ENCODE data around the gene PLXND1.

PLXND1 gene

DNA sequence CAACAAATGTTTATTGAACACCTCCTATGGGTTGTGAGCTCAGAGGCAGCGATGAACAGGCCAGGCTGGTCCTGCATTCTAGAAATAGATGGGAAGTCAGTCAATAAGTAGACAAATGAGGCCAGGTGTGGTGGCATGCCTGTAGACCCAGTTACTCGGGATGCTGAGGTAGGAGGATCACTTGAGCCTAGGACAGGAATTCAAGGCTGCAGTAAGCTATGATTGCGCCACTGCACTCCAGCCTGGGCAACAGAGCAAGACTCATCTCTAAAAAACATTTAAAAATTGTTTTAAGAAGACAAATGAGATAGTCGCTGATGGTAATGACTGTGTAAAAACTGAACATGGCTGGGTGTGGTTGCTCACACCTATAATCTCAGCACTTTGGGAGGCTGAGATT lies 82.4 kb downstream of the PLXND1 start:
- Histone ChIP-seq H3K27me3 (ENCODE audit: insufficient read depth, poor library complexity, severe bottlenecking) (no peaks in the 10 kb centered on the region), H3K27ac (replicated peaks) (no peak overlapping the region), H3K4me3 (replicated peaks; ENCODE audit: insufficient read depth, low read length) (no peak overlapping the region)
- no peak for TF ChIP-seq SPI1 (IDR thresholded peaks at IDR 0.05; ENCODE audit: borderline replicate concordance, low read depth)
- TF ChIP-seq, protein P1, sequence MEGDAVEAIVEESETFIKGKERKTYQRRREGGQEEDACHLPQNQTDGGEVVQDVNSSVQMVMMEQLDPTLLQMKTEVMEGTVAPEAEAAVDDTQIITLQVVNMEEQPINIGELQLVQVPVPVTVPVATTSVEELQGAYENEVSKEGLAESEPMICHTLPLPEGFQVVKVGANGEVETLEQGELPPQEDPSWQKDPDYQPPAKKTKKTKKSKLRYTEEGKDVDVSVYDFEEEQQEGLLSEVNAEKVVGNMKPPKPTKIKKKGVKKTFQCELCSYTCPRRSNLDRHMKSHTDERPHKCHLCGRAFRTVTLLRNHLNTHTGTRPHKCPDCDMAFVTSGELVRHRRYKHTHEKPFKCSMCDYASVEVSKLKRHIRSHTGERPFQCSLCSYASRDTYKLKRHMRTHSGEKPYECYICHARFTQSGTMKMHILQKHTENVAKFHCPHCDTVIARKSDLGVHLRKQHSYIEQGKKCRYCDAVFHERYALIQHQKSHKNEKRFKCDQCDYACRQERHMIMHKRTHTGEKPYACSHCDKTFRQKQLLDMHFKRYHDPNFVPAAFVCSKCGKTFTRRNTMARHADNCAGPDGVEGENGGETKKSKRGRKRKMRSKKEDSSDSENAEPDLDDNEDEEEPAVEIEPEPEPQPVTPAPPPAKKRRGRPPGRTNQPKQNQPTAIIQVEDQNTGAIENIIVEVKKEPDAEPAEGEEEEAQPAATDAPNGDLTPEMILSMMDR (IDR thresholded peaks at IDR 0.05; ENCODE audit: insufficient read depth, low read length): no peak
- no peak for DNase-seq (ENCODE audit: low read depth in 1 of 2, low spot score in 1 of 2)

DNA sequence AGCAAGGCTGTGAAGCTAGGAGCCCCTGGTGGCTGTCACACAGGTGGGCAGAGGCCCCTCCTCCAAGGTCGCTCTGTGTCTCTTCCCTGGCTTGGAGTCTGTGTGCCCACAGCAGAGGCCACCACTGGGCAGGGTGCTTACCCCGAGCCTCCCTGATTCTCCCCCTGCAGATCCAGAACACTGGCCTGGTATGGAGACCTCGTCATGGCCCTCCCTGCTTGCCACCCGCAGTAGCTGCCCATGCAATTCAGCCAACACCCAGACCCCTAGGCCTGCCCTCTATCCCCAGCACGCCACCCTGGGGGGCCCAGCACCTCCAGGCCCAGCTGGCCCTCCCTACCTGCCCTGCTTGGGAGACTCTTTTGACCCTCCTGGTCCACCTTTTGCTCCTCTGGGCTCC lies 83.5 kb downstream of the PLXND1 start:
- DNase-seq (ENCODE audit: low read depth in 1 of 2, low spot score in 1 of 2): no peak
- TF ChIP-seq, protein P1 (IDR thresholded peaks at IDR 0.05; ENCODE audit: insufficient read depth, low read length): no peak
- TF ChIP-seq, protein P2, sequence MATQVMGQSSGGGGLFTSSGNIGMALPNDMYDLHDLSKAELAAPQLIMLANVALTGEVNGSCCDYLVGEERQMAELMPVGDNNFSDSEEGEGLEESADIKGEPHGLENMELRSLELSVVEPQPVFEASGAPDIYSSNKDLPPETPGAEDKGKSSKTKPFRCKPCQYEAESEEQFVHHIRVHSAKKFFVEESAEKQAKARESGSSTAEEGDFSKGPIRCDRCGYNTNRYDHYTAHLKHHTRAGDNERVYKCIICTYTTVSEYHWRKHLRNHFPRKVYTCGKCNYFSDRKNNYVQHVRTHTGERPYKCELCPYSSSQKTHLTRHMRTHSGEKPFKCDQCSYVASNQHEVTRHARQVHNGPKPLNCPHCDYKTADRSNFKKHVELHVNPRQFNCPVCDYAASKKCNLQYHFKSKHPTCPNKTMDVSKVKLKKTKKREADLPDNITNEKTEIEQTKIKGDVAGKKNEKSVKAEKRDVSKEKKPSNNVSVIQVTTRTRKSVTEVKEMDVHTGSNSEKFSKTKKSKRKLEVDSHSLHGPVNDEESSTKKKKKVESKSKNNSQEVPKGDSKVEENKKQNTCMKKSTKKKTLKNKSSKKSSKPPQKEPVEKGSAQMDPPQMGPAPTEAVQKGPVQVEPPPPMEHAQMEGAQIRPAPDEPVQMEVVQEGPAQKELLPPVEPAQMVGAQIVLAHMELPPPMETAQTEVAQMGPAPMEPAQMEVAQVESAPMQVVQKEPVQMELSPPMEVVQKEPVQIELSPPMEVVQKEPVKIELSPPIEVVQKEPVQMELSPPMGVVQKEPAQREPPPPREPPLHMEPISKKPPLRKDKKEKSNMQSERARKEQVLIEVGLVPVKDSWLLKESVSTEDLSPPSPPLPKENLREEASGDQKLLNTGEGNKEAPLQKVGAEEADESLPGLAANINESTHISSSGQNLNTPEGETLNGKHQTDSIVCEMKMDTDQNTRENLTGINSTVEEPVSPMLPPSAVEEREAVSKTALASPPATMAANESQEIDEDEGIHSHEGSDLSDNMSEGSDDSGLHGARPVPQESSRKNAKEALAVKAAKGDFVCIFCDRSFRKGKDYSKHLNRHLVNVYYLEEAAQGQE (IDR thresholded peaks at IDR 0.05; ENCODE audit: insufficient replicate concordance, low read depth): no peak
- TF ChIP-seq SPI1 (IDR thresholded peaks at IDR 0.05; ENCODE audit: borderline replicate concordance, low read depth) (no peak), GABPA (IDR thresholded peaks at IDR 0.05; ENCODE audit: low read depth) (no peak), POLR2AphosphoS5 (IDR thresholded peaks at IDR 0.05; ENCODE audit: low read depth) (no peak)
- H3K27me3 ChIP-seq (ENCODE audit: insufficient read depth, poor library complexity, severe bottlenecking): no peaks in the 10 kb centered on the region
- H3K27ac ChIP-seq (replicated peaks): no peak overlapping the region
- H3K4me3 ChIP-seq (replicated peaks; ENCODE audit: insufficient read depth, low read length): no peak overlapping the region

DNA sequence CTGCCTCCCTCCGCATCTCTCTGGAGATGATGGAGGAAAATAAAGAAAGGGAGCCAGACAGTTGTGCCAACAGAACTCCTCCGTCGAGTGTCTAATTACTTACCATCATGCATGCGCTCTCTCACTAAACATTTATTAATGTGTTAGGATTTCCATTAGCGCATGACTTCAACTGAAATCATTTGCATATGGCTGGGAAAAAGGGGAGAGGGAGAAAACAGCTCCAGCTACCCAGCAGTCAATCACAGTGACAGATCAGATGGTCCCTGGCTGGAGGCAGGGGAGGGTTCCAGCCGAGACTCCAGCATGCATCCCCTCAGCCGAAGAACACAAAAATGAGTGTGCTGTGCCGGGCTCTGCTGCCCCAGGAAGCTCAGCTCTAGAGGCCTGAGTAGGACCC lies 84.9 kb downstream of the PLXND1 start:
- DNase-seq (ENCODE audit: low read depth in 1 of 2, low spot score in 1 of 2): no peak
- no peaks in the 10 kb centered on the region for H3K27me3 ChIP-seq (ENCODE audit: insufficient read depth, poor library complexity, severe bottlenecking)
- no peak overlapping the region for H3K4me3 ChIP-seq (replicated peaks; ENCODE audit: insufficient read depth, low read length)
- no peak for TF ChIP-seq SPI1 (IDR thresholded peaks at IDR 0.05; ENCODE audit: borderline replicate concordance, low read depth)
- TF ChIP-seq, protein P2 (IDR thresholded peaks at IDR 0.05; ENCODE audit: insufficient replicate concordance, low read depth): no peak
- TF ChIP-seq, protein P1 (IDR thresholded peaks at IDR 0.05; ENCODE audit: insufficient read depth, low read length): no peak
- no peak for TF ChIP-seq GABPA (IDR thresholded peaks at IDR 0.05; ENCODE audit: low read depth)
- TF ChIP-seq POLR2AphosphoS5 (IDR thresholded peaks at IDR 0.05; ENCODE audit: low read depth): no peak
- H3K27ac ChIP-seq (replicated peaks): no peak overlapping the region

DNA sequence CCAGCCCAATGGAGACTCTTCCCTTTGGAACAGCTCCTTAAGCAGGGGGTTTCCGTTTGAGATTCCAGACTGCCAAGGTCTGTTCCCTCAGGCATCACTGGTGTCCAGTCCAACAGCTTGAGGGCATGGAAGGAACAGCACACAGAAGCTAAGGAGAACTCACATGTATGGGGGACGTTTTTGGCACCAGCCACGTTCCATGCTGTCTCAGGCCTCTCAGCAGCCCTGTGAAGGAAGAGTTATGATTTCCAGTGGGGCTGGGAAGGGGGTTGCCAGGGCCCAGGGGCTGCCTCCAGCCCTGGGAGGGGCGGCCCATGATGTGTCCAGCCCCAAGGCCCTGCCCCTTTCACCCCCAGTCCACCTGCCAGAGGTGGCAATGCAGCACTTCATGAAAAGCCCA lies 85.5 kb downstream of the PLXND1 start:
- H3K27ac ChIP-seq (replicated peaks): no peak overlapping the region
- no peak for TF ChIP-seq POLR2AphosphoS5 (IDR thresholded peaks at IDR 0.05; ENCODE audit: low read depth)
- TF ChIP-seq GABPA (IDR thresholded peaks at IDR 0.05; ENCODE audit: low read depth): no peak
- TF ChIP-seq SPI1 (IDR thresholded peaks at IDR 0.05; ENCODE audit: borderline replicate concordance, low read depth): no peak
- TF ChIP-seq, protein P1 (IDR thresholded peaks at IDR 0.05; ENCODE audit: insufficient read depth, low read length): no peak
- TF ChIP-seq, protein P2 (IDR thresholded peaks at IDR 0.05; ENCODE audit: insufficient replicate concordance, low read depth): no peak
- DNase-seq (ENCODE audit: low read depth in 1 of 2, low spot score in 1 of 2): no peak
- H3K4me3 ChIP-seq (replicated peaks; ENCODE audit: insufficient read depth, low read length): no peak overlapping the region
- no peaks in the 10 kb centered on the region for H3K27me3 ChIP-seq (ENCODE audit: insufficient read depth, poor library complexity, severe bottlenecking)
